Stimulated activated CD4-positive, alpha-beta T cell treated with anti-CD3 and anti-CD28 coated beads, Interleukin-15, amount 100 ng/mL, for 48 hours (primary cell): ENCODE results near the gene ZC2HC1B.
"Not testable (repeated sequence)": the region's sequence is repeated elsewhere in the genome, so short reads cannot be mapped to it uniquely, and the experiment has no call there.

ENCODE experiments used
- DNase-seq, 2 donors: peaks; one replicate each; pipeline ENCODE4 v3.0.0-alpha.2; 2020; ENCODE audit warnings: low read depth in 2 of 2

The ZC2HC1B gene

DNA sequence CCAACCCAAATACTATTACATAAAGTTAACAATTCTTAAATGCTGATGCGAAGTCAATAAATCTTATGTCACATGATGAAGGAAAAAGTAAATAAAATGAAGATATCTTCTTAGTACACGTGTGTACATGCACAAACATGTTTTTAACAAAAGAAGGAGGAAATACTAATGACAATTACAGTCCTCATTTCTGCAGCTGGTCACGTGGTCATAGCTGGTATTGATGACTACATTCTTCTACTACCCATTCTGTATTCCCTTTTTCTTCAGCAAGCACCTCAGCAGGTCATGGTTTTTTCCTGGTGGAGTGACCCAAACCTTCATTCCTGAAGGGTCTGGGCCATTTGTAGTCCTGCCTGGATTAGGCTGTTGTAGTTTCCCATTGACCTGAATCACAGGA lies 4.5 kb downstream of the ZC2HC1B start:
- DNase-seq = not testable (repeated sequence)

DNA sequence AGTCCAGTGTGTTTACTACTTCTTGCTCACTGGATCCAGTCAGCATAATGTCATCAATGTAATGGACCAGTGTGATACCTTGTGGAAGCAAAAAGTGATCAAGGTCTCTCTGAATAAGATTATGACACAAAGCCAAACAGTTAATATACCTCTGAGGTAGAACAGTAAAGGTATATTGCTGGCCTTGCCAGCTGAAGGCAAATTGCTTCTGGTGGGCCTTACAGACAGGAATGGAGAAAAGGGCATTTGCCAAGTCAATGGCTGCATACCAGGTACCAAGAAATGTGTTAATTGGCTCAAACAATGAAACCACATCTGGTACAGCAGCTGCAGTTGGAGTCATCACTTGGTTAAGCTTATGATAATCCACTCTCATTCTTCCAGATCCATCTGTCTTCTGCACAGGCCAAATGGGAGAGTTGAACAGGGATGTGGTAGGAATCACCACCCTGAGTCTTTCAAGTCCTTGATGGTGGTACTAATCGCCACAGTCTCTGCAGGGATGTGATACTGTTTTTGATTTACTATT lies 7.0 kb downstream of the ZC2HC1B start:
- DNase-seq = not testable (repeated sequence)

DNA sequence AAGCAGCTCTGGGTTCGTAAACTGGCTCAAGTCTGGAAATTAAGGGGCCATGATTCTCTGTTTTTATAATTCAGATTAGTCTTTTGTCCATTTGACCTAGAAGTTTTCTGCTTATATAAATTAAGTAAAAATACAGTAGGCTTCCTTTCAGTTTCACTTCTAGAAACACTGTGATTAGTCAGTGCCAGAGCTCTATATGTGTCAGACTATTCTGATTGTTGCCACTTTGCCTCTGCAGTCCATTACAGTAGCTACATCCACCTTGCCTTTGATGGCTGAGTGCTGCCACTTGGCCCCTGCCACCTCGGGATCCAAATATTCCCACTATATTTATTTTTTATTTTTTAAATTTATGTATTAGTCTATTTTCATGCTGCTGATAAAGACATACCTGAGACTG lies 7.9 kb downstream of the ZC2HC1B start:
- DNase-seq = no peak

DNA sequence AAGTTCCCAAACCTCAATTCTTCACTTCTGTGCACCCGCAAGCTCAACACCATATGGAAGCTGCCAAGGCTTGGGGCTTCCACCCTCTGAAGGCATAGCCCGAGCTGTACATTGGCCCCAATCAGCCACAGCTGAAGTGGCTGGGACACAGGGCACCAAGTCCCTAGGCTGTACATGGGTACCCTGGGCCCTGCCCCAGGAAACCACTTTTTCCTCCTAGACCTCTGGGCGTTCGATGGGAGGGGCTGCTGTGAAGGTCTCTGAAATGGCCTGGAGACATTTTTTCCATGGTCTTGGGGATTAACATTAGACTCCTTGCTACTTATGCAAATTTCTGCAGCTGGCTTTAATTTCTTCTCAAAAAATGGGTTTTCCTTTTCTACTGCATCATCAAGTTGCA lies 9.3 kb downstream of the ZC2HC1B start:
- DNase-seq = not testable (repeated sequence)

DNA sequence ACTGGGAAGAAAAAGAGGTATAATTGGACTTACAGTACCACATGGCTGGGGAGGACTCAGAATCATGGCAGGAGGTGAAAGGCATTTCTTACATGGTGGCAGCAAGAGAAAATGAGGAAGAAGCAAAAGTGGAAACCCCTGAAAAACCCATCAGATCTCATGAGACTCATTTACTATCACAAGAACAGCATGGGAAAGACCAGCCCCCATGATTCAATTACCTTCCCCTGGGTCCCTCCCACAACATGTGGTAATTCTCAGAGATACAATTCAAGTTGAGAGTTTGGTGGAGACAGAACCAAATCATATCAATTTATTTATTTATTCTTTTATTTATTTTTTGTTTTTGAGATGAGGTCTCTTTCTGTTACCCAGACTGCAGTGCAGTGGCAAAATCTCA lies 10.2 kb downstream of the ZC2HC1B start:
- not testable (repeated sequence) for DNase-seq

DNA sequence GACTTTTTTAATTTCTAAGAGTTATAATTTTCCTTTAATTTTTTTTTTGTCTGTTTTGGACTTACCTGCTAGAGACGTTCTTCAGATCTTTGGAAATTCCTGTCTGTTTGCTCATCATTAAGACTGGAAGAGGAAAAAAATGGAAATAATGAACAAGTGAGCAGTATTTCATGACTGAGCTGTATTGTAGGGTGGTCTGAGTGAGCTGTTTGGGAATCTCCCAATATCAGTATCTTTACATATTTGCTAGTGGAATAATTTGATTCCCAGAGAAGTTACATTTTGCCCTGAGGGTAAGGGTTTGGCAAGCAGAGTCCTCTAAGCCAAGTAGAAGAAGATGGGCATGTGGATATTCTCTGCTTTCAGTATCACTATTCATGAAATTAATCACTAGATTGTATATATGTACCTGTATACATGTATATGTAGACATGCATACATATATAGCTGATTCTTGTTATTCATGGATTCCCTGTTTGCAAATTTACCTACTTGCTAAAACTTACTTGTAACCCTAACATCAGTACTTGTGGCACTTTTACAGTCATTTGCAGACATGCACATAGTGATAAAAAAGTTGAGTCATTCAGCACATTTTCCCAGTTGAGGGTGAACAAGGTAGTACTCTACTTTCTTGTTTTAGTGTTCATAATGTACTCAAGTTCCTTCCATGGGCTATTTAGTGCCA lies 13.5 kb downstream of the ZC2HC1B start:
- DNase-seq = no peak

DNA sequence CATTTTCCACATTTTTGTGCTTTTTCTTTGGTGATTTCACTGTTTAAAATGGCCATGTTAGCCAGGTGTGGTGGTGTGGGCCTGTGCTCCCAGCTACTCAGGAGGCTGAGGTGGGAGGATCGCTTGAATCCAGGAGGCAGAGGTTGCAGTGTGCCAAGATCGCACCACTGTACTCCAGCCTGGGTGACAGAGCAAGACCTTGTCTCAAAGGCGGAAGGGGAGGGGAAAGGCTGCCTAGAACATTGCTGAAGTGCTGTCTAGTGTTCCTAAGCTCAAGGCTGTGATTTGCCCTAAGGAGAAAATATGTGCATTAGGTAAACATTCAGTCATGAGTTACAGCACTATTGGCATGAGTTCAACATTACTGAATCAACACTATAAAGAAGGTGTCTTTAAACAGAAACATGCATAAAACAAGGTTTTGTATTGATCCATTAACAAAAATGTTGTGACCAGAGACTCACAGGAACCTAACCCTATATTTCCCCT lies 14.0 kb downstream of the ZC2HC1B start:
- DNase-seq = no peak

DNA sequence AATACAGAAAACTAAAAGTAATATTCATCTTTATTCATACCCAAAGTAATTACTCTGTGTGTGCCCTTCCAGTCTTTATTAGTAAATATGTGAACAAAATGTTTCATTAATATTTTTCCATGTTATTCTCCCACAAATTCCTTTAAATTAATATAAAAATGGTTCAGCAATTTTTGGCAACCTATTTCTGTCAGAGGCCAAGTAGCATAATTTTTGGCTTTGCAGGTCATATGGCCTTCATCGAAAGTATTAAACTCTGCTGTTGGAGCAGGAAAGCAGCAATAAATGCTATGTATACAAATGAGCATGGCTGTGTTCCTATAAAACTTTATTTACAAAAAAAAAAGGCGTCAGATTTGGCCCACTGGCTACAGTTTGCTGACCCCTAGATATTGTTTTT lies 16.1 kb downstream of the ZC2HC1B start:
- no peak for DNase-seq

DNA sequence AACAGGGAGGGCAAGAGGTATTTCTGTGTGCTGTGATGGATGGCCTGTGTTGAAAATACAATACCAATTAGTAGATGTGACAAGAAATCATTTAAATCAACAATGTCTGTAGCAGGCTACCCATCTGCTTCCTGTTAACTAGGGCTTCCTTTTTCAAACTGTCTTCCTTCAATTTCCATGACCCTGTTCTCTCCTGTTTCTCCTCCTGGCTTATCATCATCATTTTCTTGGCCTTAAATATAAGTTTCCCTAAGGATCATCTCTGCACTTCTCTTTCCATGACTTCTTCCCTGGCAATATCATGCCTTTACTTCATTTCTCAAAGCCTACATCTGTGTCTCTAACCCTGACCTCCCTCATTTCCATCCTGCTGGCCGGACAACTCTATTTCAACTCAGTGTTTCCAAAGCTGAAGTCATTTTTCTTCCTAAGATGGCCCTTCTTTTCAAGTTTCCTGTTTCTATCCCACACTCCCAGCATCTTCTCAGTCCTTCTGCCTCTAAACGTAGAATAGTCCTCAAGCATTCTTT lies 18.2 kb downstream of the ZC2HC1B start:
- no peak for DNase-seq

DNA sequence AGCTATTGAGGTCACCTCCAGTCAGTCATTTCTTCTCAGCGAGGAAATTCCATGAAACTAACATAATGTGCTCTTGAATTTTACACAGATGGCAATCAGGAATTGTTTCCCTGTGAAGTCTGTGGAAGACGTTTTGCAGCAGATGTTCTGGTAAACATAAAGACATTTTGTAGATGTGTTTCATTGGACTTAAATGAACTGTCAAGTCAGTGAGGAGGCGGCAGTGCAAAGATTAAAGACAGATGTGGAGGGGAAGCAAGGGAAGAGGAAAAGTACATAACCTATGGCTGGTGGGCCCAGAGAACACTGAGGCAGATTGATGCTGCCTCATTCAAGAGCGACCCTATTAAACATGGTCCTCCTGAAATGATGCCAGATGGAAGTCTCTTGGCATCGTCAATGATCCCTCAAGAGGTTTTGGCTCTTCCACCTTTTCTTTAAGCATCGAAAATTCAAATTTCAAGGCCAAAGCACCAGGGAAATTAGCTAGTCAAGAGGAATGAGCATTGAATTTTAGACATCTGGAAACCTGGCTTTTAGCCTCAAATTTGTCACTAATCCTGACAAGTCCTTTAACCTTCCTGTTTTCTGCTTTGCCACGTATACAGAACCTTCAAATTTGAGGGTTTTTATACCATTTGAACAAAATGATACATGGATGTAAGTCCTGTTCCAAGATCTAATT lies 20.1 kb downstream of the ZC2HC1B start:
- no peak for DNase-seq

DNA sequence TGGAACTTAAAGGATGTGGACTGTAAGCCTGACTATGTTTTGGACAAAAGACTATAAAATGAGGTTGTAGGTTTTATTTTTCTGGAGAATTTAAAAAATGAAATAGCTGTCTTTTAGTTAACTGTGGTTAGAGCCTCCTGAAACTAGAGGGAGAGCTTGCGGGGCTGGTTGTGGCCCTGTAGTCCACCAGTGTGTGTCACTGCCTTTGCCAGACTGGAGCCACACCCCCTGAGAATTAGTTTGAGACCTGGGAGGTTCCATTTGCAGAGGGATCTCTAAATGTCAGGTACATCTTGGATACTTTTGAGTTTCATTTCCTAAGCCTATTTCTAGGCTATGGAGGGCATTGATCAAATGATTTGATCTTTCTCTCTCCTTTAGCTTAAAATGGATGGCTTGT lies 20.8 kb downstream of the ZC2HC1B start:
- DNase-seq = no peak

DNA sequence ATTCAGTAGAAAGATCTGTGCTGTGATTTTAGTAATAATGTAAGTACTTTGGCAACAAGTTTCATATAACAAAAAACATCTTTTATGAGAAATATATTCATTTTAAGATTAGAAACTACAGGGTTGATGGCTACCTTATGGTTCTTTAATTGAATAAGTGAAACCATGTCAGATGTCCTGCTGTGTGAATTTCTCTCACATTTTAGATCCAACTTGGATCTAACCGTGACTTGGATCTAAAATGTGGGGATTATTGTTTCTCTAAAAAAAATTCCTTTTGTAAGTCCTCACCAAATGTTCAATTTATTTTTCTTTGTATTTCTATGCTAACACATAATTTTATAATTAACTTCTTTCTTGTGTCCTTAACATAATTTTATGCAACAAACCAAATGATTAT lies 30.4 kb downstream of the ZC2HC1B start:
- DNase-seq = no peak

DNA sequence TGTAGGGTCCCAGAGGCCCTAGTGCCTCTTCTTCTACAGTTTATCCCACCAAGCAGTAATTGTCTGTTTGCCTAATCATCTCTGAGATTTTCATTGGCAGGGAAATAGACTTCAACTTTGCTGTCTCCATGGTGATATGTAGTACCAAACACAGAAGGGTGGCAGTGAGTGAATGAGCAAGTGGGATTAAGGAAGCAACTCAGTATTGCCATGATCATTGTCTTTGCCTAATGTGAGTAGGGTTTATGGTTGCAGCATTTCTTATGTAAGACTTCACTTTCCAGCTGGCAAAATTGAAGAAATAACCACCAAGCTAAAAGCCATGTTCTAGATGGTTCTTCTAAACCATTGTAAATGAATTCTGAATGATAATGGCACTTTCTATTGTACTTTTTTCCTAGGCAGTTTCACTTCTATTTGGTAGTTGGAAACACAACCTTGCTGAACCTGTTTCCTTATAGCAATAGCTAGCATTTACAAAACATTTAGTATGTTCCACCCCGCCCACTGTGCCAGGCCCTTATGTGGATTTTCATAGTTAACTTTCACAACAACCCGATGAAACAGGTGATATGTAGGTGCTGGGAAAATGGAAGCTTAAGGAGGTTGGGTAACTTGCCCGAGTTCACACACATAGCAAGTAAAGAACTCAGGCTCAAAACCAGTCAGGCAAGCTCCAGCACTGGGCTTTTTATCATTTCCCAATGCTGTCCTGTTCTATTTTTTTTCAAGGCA lies 32.0 kb downstream of the ZC2HC1B start:
- no peak for DNase-seq

DNA sequence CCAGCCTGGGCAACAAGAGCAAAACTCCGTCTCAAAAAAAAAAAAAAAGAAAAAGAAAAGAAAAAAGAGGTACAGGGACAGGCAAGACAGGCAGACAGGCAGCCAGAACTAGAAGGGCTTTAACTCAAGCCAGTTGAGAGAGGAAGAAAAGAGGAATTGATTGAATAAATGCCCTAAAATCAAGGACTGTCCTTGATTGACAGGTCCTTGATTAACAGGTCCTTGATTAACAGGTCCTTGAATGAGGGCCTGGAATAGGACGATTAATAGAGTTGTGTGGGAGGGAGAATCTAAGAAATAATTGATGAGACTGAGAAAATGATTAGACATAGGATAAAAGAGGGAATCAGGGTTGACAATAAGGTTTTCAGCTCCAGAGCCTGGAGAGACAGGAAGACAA lies 36.1 kb downstream of the ZC2HC1B start:
- DNase-seq = no peak

DNA sequence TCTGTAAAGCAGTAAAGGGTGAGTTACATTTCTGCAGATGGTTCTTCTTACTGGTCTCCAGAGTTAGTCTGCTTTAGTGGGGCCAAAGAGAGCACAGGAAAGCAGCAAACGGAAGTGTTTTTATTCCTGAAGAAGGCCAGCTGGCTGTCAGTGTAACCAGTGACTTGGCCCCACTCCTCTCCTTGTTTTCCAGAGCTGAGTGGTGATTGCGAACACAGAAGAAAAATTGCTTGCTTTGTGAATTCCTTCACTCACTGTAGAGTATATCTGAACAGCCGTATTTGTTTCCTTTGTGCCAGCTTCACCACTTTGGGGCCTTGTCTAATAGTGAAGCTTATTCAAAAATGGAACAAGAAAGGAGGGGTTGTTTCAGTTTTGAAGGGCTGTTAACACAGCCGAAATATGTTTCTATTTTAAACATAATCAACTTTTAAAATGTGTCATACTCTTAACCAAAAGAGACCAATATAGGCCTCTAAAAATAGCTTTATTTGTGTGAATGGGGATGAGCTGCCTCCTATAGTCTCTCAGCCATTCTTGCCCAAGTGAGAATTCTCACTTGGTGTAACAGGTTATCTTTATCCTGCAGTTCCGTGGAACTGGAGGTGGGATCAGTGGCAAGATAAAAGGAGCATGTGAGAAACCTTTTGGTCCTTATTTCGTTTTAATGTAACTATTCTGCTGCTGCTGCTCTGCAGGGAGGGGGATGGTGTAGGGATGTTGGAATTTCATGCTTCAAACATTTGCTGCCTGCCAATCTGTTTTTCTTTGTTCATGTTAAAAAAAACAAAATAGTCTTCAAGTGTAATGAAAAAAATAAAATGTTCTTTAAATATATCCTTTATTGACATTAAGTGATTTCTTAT lies 37.8 kb downstream of the ZC2HC1B start:
- DNase-seq = no peak

DNA sequence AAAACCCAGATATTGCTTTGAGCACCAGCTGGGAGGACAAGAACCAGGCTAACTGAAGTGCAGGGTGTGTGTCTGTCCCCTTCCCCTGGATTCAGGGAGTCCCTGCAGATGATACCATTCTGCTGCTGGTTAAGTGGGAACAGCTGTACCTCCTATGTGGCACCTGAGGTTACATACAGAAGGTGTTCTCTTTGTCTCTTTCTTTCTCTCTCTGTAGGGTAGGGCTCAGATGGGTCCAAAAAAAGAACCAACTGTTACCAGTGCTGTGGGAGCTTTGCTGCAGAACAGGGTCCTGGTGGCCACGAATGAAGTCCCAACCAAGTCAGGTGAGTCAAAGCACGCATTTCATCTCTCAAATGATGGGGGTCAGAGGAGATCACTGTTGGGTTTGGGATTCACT lies 38.6 kb downstream of the ZC2HC1B start:
- DNase-seq = no peak

DNA sequence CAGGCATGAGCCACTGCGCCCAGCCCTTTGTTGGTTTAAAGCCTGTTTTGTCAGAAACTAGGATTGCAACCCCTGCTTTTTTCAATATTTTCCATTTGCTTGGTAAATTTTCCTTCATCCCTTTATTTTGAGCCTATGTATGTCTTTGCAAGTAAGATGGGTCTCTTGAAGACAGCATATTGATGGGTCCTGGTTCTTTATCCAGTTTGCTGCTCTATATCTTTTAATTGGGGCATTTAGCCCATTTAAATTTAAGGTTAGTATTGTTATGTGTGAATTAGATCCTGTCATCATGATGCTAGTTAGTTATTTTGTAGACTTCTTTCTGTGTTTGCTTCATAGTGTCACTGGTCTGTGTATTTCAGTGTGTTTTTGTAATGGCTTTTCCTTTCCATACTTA lies 46.8 kb downstream of the ZC2HC1B start:
- no peak for DNase-seq

DNA sequence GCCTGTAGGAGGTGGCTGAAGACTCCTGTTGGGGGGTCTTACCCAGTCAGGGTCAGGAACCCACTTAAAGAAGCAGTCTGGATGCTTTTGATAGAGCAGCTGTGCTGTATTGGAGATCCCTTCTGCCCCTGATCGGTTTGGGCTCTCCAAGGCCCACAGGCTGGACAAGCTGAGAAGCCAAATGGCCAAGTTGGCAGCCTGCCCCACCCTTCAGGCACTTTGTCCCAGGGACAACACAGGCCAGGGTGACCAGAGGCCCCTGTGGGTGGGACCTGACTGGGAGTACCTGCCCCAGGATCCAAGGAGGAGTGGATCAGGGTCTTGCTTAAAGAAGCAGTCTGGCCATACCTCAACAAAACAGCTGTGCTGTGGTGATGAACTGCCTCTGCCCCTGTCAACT lies 48.4 kb downstream of the ZC2HC1B start:
- no peak for DNase-seq

DNA sequence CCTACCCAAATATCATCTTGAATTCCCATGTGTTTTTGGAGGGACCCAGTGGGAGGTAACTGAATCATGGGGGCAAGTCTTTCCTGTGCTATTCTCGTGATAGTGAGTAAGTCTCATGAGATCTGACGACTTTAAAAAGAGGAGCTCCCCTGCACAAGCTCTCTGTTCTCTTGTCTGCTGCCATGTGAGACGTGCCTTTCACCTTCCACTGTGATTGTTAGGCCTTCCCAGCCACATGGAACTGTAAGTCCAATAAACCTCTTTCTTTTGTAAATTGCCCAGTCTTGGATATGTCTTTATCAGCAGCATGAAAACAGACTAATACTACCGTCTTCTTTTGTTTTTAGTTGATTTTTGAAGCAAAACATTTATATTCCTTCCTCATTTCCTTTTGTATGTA lies 52.8 kb downstream of the ZC2HC1B start:
- not testable (repeated sequence) for DNase-seq

DNA sequence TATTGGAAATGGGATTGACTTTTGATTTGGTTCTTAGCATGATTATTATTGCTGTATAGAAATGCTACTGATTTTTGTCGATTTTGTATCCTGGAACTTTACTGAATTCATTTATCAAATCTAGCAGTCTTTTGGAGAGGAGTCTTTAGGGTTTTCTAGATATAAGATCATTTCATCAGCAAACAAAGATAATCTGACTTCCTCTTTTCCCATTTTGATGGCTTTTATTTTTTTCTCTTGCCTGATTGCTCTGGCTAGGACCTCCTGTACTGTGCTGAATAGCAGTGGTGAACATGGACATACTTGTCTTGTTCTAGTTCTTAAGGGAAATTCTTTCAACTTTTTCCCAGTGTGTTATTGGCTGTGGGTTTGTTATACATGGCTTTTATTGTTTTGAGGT lies 64.6 kb downstream of the ZC2HC1B start:
- DNase-seq = no peak

DNA sequence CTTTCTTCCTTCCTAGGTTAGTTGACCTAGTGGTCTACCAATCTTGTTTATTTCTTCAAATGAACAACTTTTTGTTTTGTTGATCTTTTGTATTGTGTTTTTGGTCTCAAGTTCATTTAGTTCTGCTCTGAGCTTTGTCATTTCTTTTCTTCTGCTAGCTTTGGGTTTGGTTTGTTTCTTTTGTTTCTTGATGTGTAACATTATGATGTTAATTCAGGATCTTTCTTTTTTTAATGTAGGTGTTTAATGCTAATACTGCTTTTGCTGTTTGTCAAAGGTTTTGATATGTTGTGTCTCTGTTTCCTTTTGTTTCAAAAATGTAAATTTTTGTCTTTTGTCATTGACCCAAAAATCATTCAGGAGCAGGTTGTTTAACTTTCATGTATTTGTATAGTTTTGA lies 65.7 kb downstream of the ZC2HC1B start:
- DNase-seq = no peak
